Dedifferentiated amniotic fluid mesenchymal stem cell (primary cell): ENCODE measurements around the gene BACH1.
A peak's percentile ranks its signal among the peaks of the same experiment; 100 is the strongest.

ENCODE experiments used
- DNase-seq: peaks from one replicate; pipeline ENCODE4 v3.0.0-alpha.2; 2016; ENCODE audit errors: extremely low spot score

BACH1 gene

DNA sequence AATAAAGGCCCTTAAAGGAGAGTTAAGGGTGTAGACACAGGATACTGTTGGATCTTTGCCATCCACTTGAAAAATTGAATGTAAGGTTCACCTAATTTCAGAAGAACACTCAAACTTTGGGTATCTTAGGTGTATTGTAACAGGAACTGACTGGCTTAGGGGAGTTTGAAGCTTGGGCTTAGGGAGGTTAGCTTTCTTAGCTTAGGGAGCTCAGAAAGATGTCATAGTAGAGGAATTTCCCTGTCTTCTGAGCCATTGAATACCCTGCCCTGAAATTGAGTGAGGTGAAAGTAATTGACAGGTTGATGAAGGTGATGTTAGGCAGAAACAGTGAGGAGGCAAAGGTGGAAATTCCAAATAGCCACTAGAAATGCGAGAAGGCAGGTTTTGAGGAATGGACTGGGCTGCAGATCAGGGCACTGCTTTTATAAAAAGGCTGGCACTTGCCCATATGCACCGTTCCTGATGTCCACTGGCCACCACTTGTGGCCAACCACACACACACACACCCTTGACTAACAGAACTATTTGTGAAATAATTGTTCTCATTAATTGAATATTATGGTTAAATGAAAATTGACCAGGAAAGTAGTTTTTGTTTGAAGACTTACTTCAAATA lies 16.5 kb downstream of the BACH1 start:
- DNase-seq, result no peak

DNA sequence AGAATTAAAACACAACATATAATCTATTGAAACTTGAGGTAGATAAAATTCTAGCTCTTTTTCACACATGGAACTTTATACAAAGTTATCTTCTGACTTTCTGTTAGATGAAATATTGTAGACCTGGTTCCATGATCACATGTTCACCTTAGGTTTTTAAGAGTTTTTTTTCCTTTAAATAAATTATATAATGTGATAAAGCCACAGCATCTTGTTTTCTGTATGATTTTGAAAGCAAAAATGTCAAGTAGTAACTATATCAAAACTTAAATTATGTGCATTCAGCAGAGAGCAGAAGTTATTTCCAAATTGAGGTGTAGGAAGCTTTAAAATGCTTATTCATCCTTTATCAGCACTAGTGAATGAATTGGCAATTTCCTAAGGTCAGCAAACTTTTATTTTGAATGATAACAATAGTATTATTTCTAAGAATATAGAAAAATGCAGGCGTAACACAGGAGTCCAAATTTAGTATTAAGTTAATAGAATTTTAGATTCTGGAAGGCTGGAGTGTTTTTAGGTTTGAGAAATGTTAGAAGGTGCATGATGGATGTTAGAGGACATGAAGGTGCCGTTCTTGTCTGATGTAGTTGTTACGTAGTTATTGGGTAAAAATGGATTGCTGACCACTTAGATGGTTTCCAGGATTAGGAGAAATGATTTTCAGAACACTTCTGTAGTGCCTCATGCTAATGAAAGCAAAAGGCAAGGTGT lies 17.5 kb downstream of the BACH1 start:
- DNase-seq, result no peak

DNA sequence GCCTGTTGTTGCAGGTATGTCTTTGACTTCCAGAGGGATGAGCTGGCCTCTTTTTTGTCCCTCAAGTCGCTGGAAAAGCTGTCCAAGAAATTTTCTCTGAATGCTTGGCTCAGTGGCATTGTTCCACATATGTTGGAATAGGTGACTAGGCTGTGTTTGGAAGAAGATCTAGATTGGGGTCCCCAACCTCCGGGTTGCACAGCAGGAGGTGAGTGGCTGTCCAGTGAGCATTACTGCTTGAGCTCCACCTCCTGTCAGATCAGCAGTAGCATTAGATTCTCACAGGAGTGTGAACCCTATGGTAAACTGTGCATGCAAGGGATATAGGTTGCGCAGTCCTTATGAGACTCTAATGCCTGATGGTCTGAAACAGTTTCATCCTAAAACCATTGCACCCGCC lies 18.1 kb downstream of the BACH1 start:
- DNase-seq, result no peak

DNA sequence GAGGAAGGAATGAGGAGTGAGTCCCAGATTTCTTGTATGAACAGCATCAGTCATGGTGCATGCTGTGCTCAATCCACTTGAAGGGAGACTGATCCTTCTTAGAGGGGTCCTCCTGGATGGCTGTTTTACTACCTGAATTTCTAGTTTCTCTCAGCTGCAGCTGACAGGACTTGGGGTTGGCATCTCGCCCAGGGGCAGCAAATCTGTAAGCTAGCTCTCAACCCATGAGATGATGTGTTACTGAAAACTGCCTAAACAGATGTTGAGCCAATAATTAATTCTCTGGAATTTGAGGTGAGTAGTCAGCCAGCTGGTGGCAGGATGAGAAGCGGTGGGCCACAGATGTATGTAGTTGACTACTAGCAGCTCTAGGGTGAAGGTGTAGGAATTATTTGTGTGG lies 19.6 kb downstream of the BACH1 start:
- DNase-seq, result no peak

DNA sequence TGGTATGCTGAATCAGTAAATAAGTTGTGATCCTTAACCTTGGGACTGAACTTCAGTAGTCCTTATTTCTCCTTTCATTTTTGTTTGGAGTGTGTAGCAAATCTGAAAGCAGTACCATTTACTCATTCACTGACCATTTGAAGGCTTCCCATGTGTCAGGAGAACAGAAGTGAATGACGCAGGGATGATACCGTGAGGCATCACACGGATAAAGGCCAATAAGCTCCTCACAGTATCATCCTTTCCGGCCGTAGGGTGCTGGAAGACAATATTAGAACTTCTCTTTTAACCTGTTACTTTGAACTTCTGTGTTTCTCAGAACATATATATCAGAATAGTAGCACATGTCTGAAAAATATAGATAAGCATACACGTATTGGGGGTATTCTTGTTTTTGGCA lies 21.3 kb downstream of the BACH1 start:
- no peak for DNase-seq

DNA sequence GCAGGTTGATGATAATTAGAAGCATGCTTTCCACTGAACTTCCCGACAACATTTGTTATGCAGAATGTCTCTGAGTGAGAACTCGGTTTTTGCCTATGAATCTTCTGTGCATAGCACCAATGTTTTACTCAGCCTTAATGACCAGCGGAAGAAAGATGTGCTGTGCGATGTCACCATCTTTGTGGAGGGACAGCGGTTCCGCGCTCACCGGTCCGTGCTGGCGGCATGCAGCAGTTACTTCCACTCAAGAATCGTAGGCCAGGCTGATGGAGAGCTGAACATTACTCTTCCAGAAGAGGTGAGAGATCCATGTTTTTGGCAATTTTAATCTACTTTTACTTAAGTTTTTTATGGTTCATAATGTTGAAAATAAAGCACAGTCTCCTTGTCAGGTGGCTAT lies 22.5 kb downstream of the BACH1 start:
- DNase-seq, result no peak

DNA sequence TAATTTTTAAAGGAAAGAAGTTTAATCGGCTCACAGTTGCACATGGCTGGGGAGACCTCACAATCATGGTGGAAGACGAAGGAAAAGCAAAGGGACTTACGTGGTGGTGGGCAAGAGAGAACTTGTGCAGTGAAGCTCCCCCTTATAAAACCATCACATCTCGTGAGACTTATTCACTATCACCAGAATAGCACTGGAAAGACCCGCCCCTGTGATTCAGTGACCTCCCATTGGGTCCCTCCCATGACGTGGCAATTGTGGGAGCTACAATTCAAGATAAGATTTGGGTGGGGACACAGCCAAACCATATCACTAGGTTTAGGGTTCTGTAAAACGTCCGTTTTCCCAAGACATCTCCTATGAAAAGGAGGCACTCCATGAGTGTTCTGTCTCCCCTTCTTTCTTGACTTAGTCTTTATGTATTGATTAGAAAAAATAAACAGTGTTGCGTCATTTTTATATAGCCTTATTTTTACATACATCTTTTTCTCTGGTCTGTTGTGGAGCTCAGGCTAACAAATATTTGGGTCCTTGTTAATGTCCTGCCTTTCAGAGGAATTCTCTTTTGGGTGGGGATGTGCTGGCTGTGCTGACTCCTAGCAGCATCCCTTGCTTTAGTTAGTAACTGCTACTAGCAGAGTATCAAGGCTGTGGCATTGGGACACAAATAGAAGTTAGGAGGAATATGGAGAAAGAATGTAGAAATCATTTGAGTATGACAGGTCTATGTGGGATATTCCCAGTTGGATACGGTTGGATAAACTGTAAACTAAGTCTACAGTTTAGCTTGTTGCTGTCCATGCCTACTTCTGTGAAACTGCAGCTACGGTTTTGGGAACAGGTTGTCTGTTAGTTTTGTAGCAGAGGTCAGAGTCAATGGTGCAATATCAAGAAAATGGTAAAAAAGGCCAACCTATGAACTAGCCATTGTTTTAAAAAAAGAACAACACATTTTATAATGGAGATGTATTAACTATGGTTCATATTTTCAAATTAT lies 23.5 kb downstream of the BACH1 start:
- DNase-seq, result no peak

DNA sequence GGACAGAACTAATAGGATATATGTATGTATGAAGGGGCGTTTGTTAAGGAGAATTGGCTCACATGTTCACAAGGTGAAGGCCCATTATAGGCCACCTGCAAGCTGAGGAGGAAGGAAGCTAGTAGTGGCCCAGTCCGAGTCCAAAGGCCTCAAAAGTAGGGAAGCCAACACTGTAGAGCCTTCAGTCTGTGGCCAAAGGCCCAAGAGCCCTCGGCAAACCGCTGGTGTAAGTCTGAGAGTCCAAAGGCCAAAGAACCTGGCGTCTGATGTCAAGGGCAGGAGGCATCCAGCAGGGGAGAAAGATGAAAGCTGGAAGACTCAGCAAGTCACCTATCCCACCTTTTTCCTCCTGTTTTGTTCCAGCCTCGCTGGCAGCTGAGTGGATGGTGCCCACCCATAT lies 24.5 kb downstream of the BACH1 start:
- no peak for DNase-seq

DNA sequence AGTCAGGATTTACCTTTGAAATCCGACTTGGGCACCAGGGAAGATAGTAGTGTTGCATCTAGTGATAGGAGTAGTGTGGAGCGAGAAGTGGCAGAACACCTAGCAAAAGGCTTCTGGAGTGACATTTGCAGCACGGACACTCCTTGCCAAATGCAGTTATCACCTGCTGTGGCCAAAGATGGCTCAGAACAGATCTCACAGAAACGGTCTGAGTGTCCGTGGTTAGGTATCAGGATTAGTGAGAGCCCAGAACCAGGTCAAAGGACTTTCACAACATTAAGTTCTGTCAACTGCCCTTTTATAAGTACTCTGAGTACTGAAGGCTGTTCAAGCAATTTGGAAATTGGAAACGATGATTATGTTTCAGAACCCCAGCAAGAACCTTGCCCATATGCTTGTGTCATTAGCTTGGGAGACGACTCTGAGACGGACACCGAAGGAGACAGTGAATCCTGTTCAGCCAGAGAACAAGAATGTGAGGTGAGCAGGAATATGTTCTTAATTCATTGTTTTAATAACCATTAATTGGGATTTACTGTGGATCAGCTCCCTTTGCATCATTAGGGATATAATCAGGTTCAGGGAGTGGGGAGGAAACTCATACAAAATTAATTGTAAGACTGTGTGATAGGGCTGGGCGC lies 28.3 kb downstream of the BACH1 start:
- no peak for DNase-seq

DNA sequence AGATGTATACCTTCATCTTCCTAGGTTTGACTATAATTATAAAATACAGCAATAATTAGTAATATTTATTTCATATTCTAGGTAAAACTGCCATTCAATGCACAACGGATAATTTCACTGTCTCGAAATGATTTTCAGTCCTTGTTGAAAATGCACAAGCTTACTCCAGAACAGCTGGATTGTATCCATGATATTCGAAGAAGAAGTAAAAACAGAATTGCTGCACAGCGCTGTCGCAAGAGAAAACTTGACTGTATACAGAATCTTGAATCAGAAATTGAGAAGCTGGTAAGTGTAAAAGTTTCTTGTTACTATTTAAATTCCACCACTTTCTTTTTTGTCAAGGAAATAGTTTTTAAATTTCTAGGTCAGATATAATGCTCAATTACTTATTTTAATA lies 30.7 kb downstream of the BACH1 start:
- no peak for DNase-seq

DNA sequence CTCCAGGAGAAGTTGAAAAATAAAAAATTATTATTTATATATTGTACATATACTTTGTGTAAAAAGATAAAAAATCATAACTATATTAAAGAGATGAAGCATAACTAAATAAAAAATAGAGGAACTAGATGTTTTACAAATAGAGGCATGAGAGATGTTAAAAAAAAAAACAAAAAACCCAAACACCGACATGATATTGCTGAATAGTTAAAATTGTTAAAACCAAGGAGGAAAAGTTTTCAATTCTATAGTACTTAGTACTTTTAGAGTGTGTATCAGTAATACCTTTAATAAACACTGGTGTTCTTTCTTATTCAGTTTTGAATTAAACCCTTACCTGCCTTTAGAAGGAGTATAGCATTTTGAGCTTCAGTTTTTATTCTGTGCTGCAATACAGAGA lies 32.1 kb downstream of the BACH1 start:
- DNase-seq, result no peak

DNA sequence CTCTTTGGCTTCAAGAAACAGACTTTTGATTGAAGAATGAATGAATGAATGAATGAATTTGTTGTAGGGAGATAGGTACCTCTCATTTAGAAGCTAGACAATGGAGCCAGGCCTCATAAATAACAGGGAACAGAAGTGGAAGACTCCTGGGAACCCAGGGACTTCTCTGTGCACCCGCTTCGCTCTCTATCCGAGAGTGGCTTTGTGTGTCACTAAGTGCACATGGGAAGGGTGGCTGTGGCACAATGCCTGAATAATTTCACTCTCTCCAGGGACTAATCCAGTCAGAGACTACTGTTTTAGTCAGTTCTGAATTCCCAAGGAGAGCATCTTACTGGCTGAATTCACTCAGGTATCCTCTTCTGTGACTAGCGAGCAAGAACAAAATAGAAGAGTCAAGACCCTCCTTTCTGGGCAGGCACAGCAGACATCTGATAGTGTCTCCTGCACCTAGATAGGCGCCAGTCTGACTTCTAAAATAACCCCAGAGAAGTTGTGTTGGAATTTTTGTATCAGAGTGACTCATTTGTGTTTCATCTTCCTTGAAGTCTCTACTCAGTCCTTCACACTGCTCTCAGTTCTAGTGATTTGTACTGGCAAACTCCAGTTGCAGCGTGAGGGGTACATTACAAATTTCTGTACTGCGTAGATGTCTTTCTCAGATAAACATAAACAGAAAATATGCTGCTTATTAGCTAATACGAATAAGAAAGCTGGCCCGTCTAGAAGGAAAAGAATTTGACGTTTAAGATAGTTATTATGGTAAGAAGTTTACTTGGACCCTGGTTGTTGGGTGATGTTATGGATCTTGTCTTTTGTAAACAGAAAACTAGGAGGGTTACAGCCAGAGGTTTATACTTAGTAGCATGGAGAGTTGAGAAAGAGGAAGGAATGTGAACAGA lies 34.0 kb downstream of the BACH1 start:
- DNase-seq, result no peak

DNA sequence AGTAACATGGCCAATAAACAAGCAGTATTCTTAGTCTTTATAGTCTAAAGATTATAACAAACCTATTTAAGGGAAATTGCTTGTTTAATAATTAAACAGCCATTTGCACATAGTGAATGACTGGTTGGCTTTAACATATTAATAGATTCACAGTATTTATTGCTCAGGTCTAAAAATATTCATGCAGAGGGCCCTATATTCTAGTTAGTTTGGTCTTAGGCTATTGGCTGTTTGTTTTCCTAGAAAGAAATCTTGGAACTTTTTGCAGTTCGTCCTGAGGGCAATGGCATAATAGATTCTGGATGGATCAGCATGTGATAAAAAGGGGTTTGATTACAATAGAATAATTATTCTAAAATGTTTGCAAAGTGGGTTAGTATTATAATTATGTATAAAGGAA lies 34.7 kb downstream of the BACH1 start:
- DNase-seq, result no peak

DNA sequence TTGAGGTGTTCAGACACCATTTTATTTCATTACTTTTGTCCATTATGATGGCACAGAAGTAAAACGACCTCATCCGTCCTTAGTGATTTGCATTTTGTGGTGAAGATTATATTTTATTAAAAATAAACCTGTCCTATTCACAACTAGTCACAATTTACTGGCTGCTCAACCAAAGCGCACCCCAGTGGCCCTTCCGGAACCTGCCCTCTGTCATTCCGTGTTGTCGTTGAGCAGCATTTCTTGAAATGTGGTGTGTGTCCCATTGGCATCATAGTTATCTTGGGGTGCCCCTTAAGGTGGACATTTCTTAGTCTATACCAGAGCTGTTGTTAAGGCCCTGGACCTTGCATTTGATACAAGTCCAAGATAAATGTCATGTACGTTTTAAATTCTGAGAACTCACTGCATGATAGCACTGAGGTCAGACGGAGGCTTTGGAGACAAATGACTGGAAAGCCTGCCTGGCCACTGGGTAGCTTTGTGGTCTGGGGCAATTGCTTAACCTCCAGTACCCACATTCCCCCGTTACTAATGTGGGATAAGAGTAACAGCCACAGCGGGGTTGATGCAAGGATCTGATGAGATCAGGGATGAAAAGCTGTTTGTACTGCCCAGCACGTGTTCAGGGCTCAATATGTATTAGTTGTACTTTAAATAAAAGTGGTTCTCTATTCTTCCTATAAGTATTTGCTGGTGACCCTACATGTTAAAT lies 36.2 kb downstream of the BACH1 start:
- no peak for DNase-seq

DNA sequence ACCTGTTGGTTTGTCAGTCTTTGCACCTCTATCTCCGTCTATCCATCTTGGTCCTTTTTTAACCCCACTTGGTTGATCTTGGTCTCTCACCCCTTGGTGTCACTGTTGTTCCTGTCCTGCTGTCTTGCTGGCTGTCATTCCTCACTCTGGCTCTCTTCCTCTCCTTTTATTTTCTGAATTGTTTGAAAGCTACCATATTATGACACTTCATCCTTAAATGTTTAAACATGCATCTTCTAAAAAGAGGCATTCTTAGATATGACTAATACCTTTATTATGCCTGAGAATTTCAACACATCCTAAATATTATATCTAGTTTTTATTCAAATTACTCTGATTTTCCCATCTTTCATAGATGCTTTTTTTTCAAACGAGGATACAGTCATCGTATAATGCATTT lies 37.0 kb downstream of the BACH1 start:
- DNase-seq, result no peak

DNA sequence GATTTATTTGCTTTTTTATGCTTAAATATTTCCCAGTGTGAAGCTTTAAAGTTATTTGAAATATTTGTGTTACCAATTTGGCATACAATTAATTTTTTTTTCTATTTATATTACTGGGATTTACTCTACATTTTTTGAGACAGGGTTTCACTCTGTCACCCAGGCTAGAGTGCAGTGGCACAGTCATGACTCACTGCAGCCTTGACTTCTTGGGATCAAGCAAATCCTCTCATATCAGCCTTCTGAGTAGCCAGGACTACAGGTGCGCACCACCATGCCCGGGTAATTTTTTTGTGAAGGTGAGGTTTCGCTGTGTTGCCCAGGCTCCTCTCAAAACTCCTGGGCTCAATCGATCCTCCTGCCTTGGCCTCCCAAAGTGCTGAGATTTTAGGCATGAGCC lies 39.5 kb downstream of the BACH1 start:
- DNase-seq, result no peak

DNA sequence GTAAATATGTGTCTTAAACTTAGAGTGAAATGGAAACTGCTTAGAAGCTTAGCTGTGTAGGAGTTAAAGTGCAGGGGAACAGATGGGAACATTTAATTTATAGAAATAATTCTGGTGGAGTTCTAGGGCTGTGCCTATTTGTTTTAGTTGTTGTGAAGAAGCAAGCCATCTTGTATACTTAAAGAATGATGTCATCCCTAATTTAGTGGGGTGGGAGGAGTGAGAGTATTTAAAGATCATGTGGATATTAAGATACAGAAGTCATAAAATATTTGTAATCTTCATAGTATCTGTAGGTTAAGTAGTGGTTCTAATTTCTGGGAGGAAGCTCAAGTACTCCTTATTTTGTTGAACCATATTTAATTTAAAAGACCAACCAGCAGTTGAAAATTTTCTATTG lies 41.5 kb downstream of the BACH1 start:
- no peak for DNase-seq

DNA sequence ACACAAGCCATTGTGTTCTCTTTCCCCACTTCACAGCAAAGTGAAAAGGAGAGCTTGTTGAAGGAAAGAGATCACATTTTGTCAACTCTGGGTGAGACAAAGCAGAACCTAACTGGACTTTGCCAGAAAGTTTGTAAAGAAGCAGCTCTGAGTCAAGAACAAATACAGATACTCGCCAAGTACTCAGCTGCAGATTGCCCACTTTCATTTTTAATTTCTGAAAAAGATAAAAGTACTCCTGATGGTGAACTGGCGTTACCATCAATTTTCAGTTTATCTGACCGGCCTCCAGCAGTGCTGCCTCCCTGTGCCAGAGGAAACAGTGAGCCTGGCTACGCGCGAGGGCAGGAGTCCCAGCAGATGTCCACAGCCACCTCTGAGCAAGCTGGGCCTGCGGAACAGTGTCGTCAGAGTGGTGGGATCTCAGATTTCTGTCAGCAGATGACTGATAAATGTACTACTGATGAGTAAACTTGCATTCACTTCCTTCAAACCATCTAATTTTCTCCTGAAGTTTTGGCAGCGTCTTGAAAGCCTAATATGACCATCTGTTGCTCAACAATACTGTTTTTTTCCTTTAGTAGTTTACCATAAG lies 43.7 kb downstream of the BACH1 start:
- peak; percentile 72 for DNase-seq

DNA sequence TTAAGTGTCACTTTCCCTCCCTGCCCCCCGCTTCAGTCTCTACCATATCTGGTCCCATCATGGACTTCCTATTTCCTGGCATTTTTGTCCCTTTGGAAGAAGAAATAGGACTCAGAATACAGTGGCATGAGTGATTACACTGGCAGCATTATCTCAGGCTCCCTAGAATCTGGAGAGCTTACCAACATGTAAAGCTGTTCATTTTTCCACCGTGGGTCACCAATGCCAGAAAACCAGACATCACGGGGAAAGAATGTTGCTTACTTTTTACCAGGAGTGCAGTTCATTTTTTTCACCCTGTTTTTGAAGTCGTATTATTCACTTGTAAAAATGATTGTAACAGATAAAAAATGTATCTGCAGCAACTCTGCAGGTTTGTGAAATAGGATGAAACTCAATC lies 44.8 kb downstream of the BACH1 start:
- peak; percentile 39 for DNase-seq

DNA sequence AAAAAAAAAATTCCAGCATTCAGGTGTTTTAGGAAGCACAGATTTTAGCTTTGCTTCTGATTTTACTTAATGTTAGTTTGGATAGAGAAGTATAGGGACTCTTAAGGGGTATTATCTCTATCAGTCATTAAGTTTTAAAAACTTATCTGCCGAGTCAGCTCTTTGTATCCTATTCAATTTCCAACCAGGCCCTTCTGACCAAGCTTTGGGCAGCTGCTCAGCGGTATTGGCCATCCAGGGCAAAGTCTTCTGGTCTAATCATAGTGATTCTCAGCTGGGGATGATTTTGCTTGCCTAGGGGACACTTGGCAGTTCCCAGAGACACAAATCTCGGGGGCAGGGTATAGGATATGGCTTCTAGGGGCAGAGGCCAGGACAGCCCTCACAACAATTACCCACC lies 47.6 kb downstream of the BACH1 start:
- no peak for DNase-seq
